Measurements from ENCODE around the gene ZNF680.
"Not testable (repeated sequence)": the region's sequence is repeated elsewhere in the genome, so short reads cannot be mapped to it uniquely, and the experiment has no call there.

Gene ZNF680

DNA sequence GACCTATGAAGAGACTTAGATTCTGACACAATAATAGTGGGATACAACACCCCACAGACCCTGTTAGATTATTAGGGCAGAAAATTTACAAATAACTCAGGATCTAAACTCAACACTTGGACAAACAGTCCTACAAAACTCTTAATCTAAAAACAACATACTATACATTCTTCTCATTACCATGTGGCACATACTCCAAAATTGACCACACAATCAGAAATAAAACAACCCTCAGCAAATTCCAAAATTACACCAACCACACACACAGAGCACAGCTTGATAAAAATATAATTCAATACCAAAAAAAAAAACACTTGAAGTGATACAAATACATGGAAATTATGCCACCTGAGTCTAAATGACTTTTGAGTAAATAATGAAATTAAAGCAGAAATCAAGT lies 7.8 kb downstream of the ZNF680 start:
- DNase-seq = no peak

DNA sequence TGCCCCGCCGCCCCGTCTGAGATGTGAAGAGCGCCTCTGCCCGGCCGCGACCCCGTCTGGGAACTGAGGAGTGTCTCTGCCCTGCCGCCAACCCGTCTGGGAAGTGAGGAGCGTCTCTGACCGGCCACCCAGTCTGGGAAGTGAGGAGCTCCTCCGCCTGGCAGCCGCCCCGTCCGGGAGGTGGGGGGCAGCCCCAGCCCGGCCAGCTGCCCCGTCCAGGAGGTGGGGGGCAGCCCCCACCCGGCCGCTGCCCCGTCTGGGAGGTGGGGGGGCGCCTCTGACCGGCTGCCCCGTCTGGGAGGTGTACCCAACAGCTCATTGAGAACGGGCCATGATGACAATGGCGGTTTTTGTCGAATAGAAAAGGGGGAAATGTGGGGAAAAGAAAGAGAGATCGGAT lies 8.7 kb downstream of the ZNF680 start:
- DNase-seq = not testable (repeated sequence)

DNA sequence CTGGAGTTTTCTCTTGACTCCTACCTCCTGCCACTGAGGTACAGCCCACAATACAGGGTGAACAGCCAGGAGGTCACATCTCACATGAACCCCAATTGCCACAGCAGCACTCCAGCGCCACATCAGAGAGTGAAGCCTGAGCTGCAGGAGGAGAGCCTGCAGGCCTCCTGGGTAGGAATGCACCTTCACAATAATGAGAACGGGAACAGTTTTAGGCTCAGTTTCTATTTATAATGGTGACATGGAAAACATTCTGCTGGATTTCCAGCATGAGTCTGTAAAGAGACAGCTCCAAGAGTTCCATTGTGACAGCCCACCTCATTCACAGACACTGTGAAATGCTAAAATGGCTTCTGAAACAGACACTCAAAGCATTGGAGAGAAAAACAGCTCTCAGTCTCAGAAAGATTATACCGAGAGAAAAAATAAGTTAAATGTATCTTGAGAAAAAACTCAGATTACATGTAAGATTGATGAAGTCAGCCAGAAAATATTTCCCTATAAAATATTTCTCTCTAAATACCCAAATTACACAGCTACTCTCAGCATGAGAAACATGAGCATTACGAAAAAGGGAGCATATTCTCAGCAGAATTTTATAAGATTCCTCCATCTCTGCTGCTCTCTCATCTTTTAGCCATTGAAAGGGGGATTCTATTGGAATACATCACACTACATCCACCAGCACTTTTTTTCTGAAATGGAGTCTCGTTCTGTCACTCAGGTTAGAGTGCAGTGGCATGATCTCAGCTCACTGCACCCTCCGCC lies 11.3 kb downstream of the ZNF680 start:
- no peak for DNase-seq

DNA sequence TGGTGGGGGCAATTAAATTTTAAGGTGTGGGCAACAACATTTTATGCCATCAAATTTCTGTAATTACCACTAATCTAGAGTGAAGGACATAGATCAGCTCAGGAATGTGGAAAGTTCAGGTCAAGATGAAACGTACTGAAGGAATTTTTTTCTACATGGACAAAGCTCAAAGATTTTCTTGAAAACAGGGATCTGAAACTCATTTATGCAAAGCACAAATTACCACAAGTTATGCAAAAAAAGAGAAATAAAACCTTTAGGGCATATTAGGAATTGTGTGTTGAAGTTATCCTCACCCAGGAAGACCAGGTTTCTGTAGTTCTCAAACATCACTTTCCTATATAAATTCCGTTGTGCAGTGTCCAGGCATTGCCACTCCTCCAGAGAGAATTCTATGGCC lies 18.9 kb downstream of the ZNF680 start:
- no peak for DNase-seq

GRCh38 chr7:64541438-64542359 lies 21.2 kb downstream of the ZNF680 start:
- no peak for DNase-seq

GRCh38 chr7:64533756-64534155 lies 29.1 kb downstream of the ZNF680 start:
- no peak for DNase-seq

DNA sequence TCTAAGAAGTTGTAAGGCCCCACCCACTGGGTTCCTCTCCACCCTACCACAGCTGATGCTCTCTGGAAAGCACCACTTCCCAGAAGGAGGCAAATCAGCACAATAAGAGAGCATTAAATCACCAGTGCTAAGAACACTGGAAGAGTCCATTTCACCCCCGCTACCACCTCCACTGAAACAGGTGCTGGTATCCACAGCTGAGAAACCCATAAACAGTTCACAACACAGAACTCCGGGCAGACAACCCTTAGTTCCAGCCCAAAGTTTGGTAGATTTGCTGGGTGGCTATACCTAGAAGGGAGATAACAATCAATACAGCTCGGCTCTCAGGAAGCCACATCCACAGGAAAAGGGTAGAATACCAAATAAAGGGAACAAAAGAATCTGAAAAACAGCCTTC lies 34.1 kb downstream of the ZNF680 start:
- no peak for DNase-seq

- no peak for DNase-seq
These were observed 41.4 kb downstream of the ZNF680 start for GRCh38 chr7:64521409-64521984.

DNA sequence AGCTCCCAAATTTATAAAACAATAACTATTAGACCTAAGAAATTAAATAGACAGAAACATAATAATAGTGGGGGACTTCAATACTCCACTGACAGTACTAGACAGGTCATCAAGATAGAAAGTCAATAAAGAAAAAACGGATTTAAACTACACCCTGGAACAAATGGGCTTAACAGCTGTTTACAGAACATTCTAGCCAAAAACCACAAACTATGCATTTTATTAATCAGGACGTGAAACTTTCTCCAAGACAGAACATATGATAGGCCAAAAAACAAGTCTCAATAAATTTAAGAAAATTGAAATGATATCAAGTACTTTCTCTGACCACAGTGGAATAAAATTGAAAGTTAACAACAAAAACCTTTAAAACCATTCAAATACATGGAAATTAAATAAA lies 46.4 kb downstream of the ZNF680 start:
- DNase-seq = no peak

GRCh38 chr7:64515781-64516180 lies 47.1 kb downstream of the ZNF680 start:
- no peak for DNase-seq

GRCh38 chr7:64515330-64515729 lies 47.5 kb downstream of the ZNF680 start:
- DNase-seq = no peak

DNA sequence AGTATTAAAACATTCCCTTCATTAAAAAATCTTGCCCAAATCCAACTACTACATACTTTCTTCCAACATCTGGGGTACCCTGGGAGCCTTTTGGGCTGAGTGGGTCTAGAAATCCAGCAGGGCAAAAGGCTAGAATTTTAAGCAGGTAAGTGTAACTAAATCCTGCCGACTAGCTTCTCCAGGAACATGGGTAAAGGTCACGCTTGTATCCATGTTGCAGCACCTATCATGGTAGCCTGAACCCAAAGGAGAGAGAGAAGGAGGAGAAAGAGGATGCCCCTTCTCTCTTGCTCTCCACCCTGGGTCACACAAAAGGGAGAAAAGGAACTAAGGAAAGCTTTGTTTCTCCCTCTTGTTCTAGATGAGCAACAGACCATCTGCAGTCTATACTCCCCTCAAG lies 53.3 kb downstream of the ZNF680 start:
- DNase-seq = no peak

GRCh38 chr7:64504581-64505120 lies 58.2 kb downstream of the ZNF680 start:
- no peak for DNase-seq

DNA sequence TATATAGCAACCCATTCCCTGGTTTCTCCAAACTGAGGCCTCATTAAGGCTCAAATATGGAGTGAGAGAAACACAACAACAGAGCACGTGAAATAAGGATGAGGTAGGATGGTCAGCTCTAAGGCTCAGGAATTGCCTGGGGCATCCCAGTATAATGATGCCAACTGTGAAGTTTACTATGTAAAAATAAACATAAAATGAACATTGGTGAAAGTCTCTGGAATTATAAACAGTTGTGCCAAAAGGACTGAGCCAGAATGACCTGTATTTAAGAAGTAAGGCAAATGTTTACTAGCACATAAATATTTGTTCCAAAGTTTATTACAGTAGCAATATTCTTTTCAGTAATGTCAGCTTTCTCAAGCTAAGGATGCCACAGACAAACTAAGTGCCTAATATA lies 64.6 kb downstream of the ZNF680 start:
- no peak for DNase-seq

- DNase-seq = peak in 1 of 2 experiments; percentile 10
These were observed 67.9 kb downstream of the ZNF680 start for GRCh38 chr7:64494912-64495461.

GRCh38 chr7:64485623-64486022 lies 77.2 kb downstream of the ZNF680 start:
- DNase-seq = no peak
